ENCODE data around the gene SHISA6. TPM values are rescaled to one million over a fixed set of nuclear protein-coding genes. Genes with fewer than 3 reads are reported as not detected.

SHISA6 gene
- total RNA-seq, 4 donors from 2014 or later = 0.14 to 4.2 (median 0.32) TPM; not detected in 1

DNA sequence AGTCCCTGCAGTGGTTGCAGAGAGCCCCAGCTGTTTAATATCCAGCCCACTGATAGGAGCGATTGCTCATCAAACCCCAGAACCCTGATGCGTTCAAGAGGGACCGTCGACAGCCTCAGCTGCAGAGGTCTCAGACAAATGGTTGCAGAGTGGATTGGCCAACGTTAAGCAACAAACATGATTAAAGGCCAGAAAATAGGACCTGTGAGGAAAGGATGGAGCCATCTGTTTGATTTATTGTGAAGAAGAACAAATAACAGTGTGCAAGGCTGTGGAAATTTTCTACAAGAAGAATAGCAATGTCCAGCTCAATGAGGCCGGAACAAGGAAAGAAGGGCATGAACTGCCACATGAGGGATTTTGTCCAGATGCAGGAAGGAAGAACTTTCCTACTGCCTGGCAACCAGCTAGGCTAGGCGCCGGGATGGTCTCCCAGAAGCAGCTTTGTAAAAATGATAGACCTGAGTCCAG lies 218.9 kb downstream of the SHISA6 start:
- in situ Hi-C loops (cut with MboI; ENCODE audit: low pct_ligation_motif_present in 1 of 4, low pct_unique_long_range_greater_than_20kb in 1 of 4, low sequenced_read_pairs in 3 of 4) = no loop called here
- 58 to 62% methylated on average over 4 to 8 of the region's 8 CpGs for WGBS, 2 donors (ENCODE audit: low coverage in 1 of 2)

DNA sequence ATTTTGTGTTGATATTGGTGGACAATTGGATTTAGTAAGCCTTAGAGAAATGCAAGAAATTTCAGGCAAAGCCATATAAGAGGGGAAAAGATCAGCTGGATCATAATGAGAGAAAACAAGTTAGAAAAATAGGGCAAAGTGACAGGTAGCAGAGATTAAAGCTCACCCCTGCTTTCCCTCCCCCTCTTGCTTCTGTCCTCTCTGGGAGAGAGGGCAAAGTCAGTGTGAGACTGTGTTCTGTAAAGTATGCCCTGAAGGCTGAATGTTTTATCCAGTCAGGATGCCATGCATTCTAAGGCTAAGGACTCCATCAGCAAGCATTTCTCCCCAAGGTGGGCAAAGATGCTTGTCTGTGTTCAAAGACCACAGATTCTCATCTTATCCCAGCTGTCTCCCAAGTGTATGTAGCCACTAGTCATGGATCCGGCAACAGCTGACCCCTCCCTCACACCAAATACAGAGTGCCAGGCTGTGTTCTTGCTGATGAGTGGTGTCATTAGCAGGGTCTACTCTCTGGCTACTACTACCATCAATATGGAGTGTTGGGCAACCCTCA lies 221.1 kb downstream of the SHISA6 start:
- no peaks in the 10 kb centered on the region for H3K4me1 ChIP-seq
- no peaks in the 10 kb centered on the region for H3K9me3 ChIP-seq
- 100% methylated on average over 1 of the region's 1 CpG; no CpG with 5 or more reads in 1 of the 2 donors for WGBS, 2 donors (ENCODE audit: low coverage in 1 of 2)
- in situ Hi-C loops (cut with MboI; ENCODE audit: low pct_ligation_motif_present in 1 of 4, low pct_unique_long_range_greater_than_20kb in 1 of 4, low sequenced_read_pairs in 3 of 4) = no loop called here
- TF ChIP-seq, protein P1, sequence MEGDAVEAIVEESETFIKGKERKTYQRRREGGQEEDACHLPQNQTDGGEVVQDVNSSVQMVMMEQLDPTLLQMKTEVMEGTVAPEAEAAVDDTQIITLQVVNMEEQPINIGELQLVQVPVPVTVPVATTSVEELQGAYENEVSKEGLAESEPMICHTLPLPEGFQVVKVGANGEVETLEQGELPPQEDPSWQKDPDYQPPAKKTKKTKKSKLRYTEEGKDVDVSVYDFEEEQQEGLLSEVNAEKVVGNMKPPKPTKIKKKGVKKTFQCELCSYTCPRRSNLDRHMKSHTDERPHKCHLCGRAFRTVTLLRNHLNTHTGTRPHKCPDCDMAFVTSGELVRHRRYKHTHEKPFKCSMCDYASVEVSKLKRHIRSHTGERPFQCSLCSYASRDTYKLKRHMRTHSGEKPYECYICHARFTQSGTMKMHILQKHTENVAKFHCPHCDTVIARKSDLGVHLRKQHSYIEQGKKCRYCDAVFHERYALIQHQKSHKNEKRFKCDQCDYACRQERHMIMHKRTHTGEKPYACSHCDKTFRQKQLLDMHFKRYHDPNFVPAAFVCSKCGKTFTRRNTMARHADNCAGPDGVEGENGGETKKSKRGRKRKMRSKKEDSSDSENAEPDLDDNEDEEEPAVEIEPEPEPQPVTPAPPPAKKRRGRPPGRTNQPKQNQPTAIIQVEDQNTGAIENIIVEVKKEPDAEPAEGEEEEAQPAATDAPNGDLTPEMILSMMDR (IDR thresholded peaks at IDR 0.05) = no peak
- no peak for TF ChIP-seq EP300 (IDR thresholded peaks at IDR 0.05; ENCODE audit: low read depth)
- TF ChIP-seq POLR2A (IDR thresholded peaks at IDR 0.05) = no peak
- TF ChIP-seq POLR2AphosphoS5 (IDR thresholded peaks at IDR 0.05) = no peak
- no peak for DNase-seq
- no peaks in the 10 kb centered on the region for H3K27me3 ChIP-seq
- H3K27ac ChIP-seq = no peak overlapping the region
- no peaks in the 10 kb centered on the region for H3K36me3 ChIP-seq
- H3K4me3 ChIP-seq = no peak overlapping the region
- intact Hi-C loops (cut with DNase I; ENCODE audit: low total_unique reads) = no loop called here

More for the DNA sequence above, 218.9 kb downstream of the SHISA6 start:
- intact Hi-C loops (cut with DNase I; ENCODE audit: low total_unique reads) = loop anchor here (5.0 to 10.0 kb wide), 2 partner anchors 105 to 1427 kb away; no protein-coding TSS in a partner anchor
- no peak for TF ChIP-seq POLR2AphosphoS5 (IDR thresholded peaks at IDR 0.05)
- no peak for TF ChIP-seq EP300 (IDR thresholded peaks at IDR 0.05; ENCODE audit: low read depth)
- TF ChIP-seq, protein P1 (IDR thresholded peaks at IDR 0.05) = no peak
- no peak for TF ChIP-seq POLR2A (IDR thresholded peaks at IDR 0.05)
- Histone ChIP-seq H3K36me3 (no peaks in the 10 kb centered on the region), H3K4me3 (no peak overlapping the region), H3K27me3 (no peaks in the 10 kb centered on the region), H3K27ac (no peak overlapping the region), H3K4me1 (no peaks in the 10 kb centered on the region), H3K9me3 (no peaks in the 10 kb centered on the region)
- no peak for DNase-seq

DNA sequence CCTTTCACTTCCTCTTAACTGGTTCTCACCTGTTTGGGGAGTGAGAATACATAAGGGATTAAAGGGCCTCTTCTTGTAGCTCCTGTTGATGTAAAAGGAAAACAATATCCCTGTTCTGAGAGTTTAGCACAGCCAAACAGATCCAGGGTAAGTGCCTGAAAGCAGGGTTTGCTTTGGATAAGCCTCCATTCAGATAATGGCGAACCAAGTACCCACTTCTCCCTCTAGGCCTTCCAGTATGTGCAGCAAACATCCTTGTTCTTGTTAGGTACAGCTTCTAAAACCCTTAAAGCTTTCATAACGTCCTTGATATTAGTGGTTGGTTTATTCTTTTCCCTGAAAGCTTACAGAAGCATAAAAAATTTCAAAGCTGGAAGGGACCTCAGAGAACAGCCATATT lies 226.6 kb downstream of the SHISA6 start:
- Histone ChIP-seq H3K4me3 (no peak overlapping the region), H3K36me3 (no peaks in the 10 kb centered on the region), H3K27me3 (no peaks in the 10 kb centered on the region), H3K27ac (no peak overlapping the region), H3K9me3 (no peaks in the 10 kb centered on the region), H3K4me1 (no peaks in the 10 kb centered on the region)
- DNase-seq = no peak
- intact Hi-C loops (cut with DNase I; ENCODE audit: low total_unique reads) = no loop called here
- WGBS, 2 donors (ENCODE audit: low coverage in 1 of 2) = 38 to 55% methylated on average over 1 to 2 of the region's 2 CpGs
- TF ChIP-seq POLR2A (IDR thresholded peaks at IDR 0.05) = no peak
- TF ChIP-seq, protein P1 (IDR thresholded peaks at IDR 0.05) = no peak
- TF ChIP-seq POLR2AphosphoS5 (IDR thresholded peaks at IDR 0.05) = no peak
- TF ChIP-seq EP300 (IDR thresholded peaks at IDR 0.05; ENCODE audit: low read depth) = no peak
- in situ Hi-C loops (cut with MboI; ENCODE audit: low pct_ligation_motif_present in 1 of 4, low pct_unique_long_range_greater_than_20kb in 1 of 4, low sequenced_read_pairs in 3 of 4) = no loop called here

DNA sequence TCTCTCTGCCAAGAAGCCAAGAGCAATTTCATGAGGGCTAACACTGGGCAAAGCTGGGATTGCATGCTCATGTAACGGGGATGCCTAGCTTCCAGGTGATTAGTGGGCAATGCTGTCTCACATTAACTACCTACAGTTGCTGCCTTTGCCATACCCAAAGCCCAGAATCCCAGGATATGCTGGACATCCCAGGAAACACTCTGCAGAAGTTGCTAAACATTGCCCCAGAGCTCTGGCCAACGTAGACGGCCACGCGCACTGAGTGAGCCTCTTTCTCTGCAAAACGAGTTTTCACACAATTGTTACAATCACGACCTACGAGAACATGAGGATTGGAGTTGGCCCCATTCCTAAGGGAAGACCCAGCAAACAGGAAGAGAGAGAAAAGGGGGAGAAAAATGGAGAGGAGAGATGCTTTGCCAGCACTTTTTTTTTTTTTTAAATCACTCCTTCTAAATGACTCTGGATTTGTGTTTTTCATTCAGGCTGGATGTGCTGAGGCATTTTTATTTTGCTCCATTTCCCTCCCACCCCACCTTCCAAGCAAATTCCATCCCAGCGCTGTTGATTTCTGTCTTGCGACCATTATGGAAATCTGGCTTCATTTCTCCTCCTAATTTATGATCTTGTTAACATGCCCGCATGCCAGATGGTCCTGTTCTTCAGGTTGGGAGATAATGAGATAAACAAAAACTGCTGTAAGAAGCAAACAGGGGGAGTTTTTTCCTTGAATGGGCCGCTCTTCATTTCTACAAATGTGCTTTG lies 244.5 kb downstream of the SHISA6 start:
- H3K9me3 ChIP-seq = no peaks in the 10 kb centered on the region
- H3K27me3 ChIP-seq = no peaks in the 10 kb centered on the region
- WGBS, 2 donors (ENCODE audit: low coverage in 1 of 2) = 54 to 67% methylated on average over 7 to 12 of the region's 12 CpGs
- intact Hi-C loops (cut with DNase I; ENCODE audit: low total_unique reads) (no loop called here), in situ Hi-C loops (cut with MboI; ENCODE audit: low pct_ligation_motif_present in 1 of 4, low pct_unique_long_range_greater_than_20kb in 1 of 4, low sequenced_read_pairs in 3 of 4) (no loop called here)
- TF ChIP-seq POLR2A (IDR thresholded peaks at IDR 0.05) (no peak), EP300 (IDR thresholded peaks at IDR 0.05; ENCODE audit: low read depth) (no peak), POLR2AphosphoS5 (IDR thresholded peaks at IDR 0.05) (no peak)
- TF ChIP-seq, protein P1 (IDR thresholded peaks at IDR 0.05) = no peak
- no peak overlapping the region for H3K27ac ChIP-seq
- H3K4me1 ChIP-seq = no peaks in the 10 kb centered on the region
- no peak for DNase-seq
- H3K36me3 ChIP-seq = no peaks in the 10 kb centered on the region
- no peak overlapping the region for H3K4me3 ChIP-seq

All from transverse colon (tissue), 4 donors.